H1 (cell line): ENCODE data around the gene ITSN1. TPM values are rescaled to one million over a fixed set of nuclear protein-coding genes. Genes with fewer than 3 reads are reported as not detected.

Source experiments
- CTCF ChIA-PET: fragments of 300-600 bp; sonication (Branson Sonifier 250); formaldehyde crosslinking; loops from one replicate; lab custom pipeline; 2021; ENCODE audit not compliant: partially characterized antibody; lab: Charles Lee
- POLR2A ChIA-PET: fragments of 300-600 bp; sonication (Branson Sonifier 250); formaldehyde crosslinking; loops from one replicate; lab custom pipeline; 2021; ENCODE audit warnings: inconsistent platforms; ENCODE audit not compliant: partially characterized antibody; lab: Charles Lee
- DNase-seq, 2 experiments: peaks; one replicate each; pipeline versions ENCODE4 v3.0.0 to v3.0.0-alpha.2; 2010 to 2022; ENCODE audit warnings: low spot score in 2 of 2, low read depth in 1 of 2, mixed read lengths in 1 of 2
- FAIRE-seq: peaks from 2 replicates; lab custom pipeline; 2011; peaks lifted over from hg19 to GRCh38; lab: Jason Lieb, UNC
- H2AFZ ChIP-seq: 2 replicates; pipeline ENCODE4 v1.8.1; 2012; ENCODE audit warnings: low read length, inconsistent platforms
- H2AK5ac ChIP-seq: 2 replicates; pipeline ENCODE4 v1.6.1; 2013; ENCODE audit warnings: low read depth, low read length
- H2BK120ac ChIP-seq: replicated peaks from 2 replicates; pipeline ENCODE3; 2013; ENCODE audit warnings: low read depth, low read length, inconsistent platforms
- H2BK12ac ChIP-seq: 2 replicates; pipeline ENCODE4 v1.6.1; 2013; ENCODE audit warnings: low read depth, low read length
- H2BK15ac ChIP-seq: 2 replicates; pipeline ENCODE4 v1.6.1; 2013; ENCODE audit warnings: low read length
- H2BK20ac ChIP-seq: 2 replicates; pipeline ENCODE4 v1.6.1; 2013; ENCODE audit warnings: low read length
- H2BK5ac ChIP-seq: 2 replicates; pipeline ENCODE4 v1.6.1; 2013; ENCODE audit warnings: low read depth, low read length
- H3K14ac ChIP-seq: 2 replicates; pipeline ENCODE4 v1.6.1; 2013; ENCODE audit warnings: inconsistent platforms; ENCODE audit not compliant: insufficient read length
- H3K18ac ChIP-seq: 2 replicates; pipeline ENCODE4 v1.6.1; 2013; ENCODE audit warnings: low read length; ENCODE audit errors: extremely low read depth
- H3K23ac ChIP-seq: 2 replicates; pipeline ENCODE4 v1.6.1; 2013; ENCODE audit warnings: inconsistent platforms; ENCODE audit not compliant: insufficient read length
- H3K23me2 ChIP-seq: 2 replicates; pipeline ENCODE4 v1.6.1; 2013; ENCODE audit warnings: low read depth, low read length
- H3K27ac ChIP-seq: 2 replicates; pipeline ENCODE4 v1.6.1; 2011; ENCODE audit warnings: low read depth, low read length, inconsistent platforms
- H3K27me3 ChIP-seq, 4 experiments: replicated peaks in 1 of 4; 1 replicate in 1 of 4; 2 replicates in 3 of 4; pipeline versions ENCODE4 v1.6.1 to v1.8.1; 2011 to 2013; ENCODE audit warnings: low read length in 3 of 4, mild to moderate bottlenecking in 3 of 4, inconsistent platforms in 2 of 4, mixed read lengths in 2 of 4, moderate library complexity in 1 of 4; ENCODE audit not compliant: control insufficient read depth in 3 of 4, insufficient read depth in 3 of 4; ENCODE audit errors: extremely low read depth in 1 of 4
- H3K36me3 ChIP-seq, 4 experiments: 2 replicates each; pipeline versions ENCODE4 v1.6.1 to v1.8.1; 2011 to 2013; ENCODE audit warnings: mild to moderate bottlenecking in 4 of 4, low read length in 3 of 4, moderate library complexity in 2 of 4, control low read depth in 1 of 4, inconsistent platforms in 1 of 4; ENCODE audit not compliant: insufficient read depth in 4 of 4, control insufficient read depth in 2 of 4
- H3K4ac ChIP-seq: replicated peaks from 2 replicates; pipeline ENCODE3; 2013; ENCODE audit warnings: low read length, low read depth, mixed read lengths, inconsistent platforms; ENCODE audit not compliant: insufficient read length
- H3K4me1 ChIP-seq, 4 experiments: replicated peaks in 1 of 4; 1 replicate in 1 of 4; 2 replicates in 3 of 4; pipeline versions ENCODE4 v1.6.1 to v1.8.1; 2011 to 2013; ENCODE audit warnings: low read length in 3 of 4, inconsistent platforms in 2 of 4, mixed read lengths in 1 of 4; ENCODE audit not compliant: insufficient read depth in 4 of 4, control insufficient read depth in 3 of 4
- H3K4me2 ChIP-seq, 2 experiments: 2 replicates each; pipeline versions ENCODE4 v1.6.1 to v1.8.1; 2011 to 2013; ENCODE audit warnings: low read depth in 2 of 2, low read length in 2 of 2, control low read depth in 1 of 2, inconsistent platforms in 1 of 2, mild to moderate bottlenecking in 1 of 2; ENCODE audit not compliant: insufficient read depth in 1 of 2
- H3K4me3 ChIP-seq, 4 experiments: fragments of 200-600, 300-600 bp in 1 of 4; sonication (generic), shearing (Covaris generic), sonication (Bioruptor Twin) in 1 of 4; 2 replicates each; pipeline versions ENCODE4 v1.5.1 to v1.8.1; 2011 to 2016; ENCODE audit warnings: low read length in 4 of 4, low read depth in 3 of 4, control low read depth in 2 of 4, inconsistent platforms in 2 of 4, mild to moderate bottlenecking in 2 of 4, mixed read lengths in 1 of 4, moderate library complexity in 1 of 4; ENCODE audit not compliant: insufficient read depth in 2 of 4; ENCODE audit errors: extremely low read depth in 1 of 4
- H3K56ac ChIP-seq: replicated peaks from 2 replicates; pipeline ENCODE3; 2013; ENCODE audit warnings: low read depth, mild to moderate bottlenecking, mixed read lengths, low read length, inconsistent platforms; ENCODE audit not compliant: insufficient read length
- H3K79me1 ChIP-seq: 2 replicates; pipeline ENCODE4 v1.6.1; 2013; ENCODE audit warnings: low read depth, low read length, control low read depth
- H3K79me2 ChIP-seq, 2 experiments: 2 replicates each; pipeline versions ENCODE4 v1.6.1 to v1.8.1; 2012 to 2013; ENCODE audit warnings: low read length in 2 of 2, mild to moderate bottlenecking in 2 of 2, inconsistent platforms in 1 of 2; ENCODE audit not compliant: insufficient read depth in 2 of 2, control insufficient read depth in 1 of 2
- H3K9ac ChIP-seq, 4 experiments: replicated peaks in 1 of 4; 1 replicate in 1 of 4; 2 replicates in 3 of 4; pipeline versions ENCODE4 v1.6.1 to v1.8.1; 2011 to 2013; ENCODE audit warnings: low read depth in 3 of 4, low read length in 3 of 4, control low read depth in 2 of 4, mild to moderate bottlenecking in 2 of 4, moderate library complexity in 2 of 4, inconsistent platforms in 1 of 4; ENCODE audit errors: extremely low read depth in 1 of 4
- H3K9me3 ChIP-seq, 2 experiments: 2 replicates each; pipeline versions ENCODE4 v1.6.1 to v1.8.1; 2012 to 2013; ENCODE audit warnings: mild to moderate bottlenecking in 2 of 2, moderate library complexity in 2 of 2, control low read depth in 1 of 2, inconsistent platforms in 1 of 2, low read depth in 1 of 2, low read length in 1 of 2, mixed read lengths in 1 of 2; ENCODE audit not compliant: insufficient read depth in 2 of 2
- H4K20me1 ChIP-seq, 2 experiments: replicated peaks in 1 of 2; 2 replicates each; pipeline versions ENCODE3 to v1.8.1; 2011 to 2013; ENCODE audit warnings: inconsistent platforms in 2 of 2, low read length in 2 of 2, mild to moderate bottlenecking in 1 of 2; ENCODE audit not compliant: insufficient read depth in 2 of 2, control insufficient read depth in 1 of 2
- H4K5ac ChIP-seq: 2 replicates; pipeline ENCODE4 v1.6.1; 2013; ENCODE audit warnings: low read length, low read depth, mixed read lengths, inconsistent platforms; ENCODE audit not compliant: insufficient read length
- H4K8ac ChIP-seq: 2 replicates; pipeline ENCODE4 v1.8.0; 2013; ENCODE audit warnings: mild to moderate bottlenecking, moderate library complexity, low read length, inconsistent platforms; ENCODE audit not compliant: insufficient read depth; ENCODE audit errors: extremely low read depth
- H4K91ac ChIP-seq: replicated peaks from 2 replicates; pipeline ENCODE3; 2013; ENCODE audit warnings: low read length, mixed read lengths, inconsistent platforms; ENCODE audit not compliant: insufficient read length
- GTF2F1 ChIP-seq: IDR thresholded peaks from 2 replicates; pipeline ENCODE4 v1.6.1; 2012; ENCODE audit warnings: low read depth, low read length, improper control_type of control experiment, borderline replicate concordance
- JUN ChIP-seq: IDR thresholded peaks from 2 replicates; pipeline ENCODE4 v1.6.1; 2011; ENCODE audit warnings: low read depth, mild to moderate bottlenecking, improper control_type of control experiment, low read length
- SP4 ChIP-seq: IDR thresholded peaks from 2 replicates; pipeline ENCODE4 v1.6.1; 2012; ENCODE audit warnings: low read length, inconsistent platforms
- WGBS, 2 experiments: shearing (Covaris generic) in 1 of 2; methylation state at CpG; one replicate each; pipeline versions ENCODE4 v1.1.6 to v1.1.7; 2013 to 2015; ENCODE audit warnings: low lambda C conversion rate in 2 of 2, mixed read lengths in 2 of 2, inconsistent platforms in 1 of 2, low coverage in 1 of 2, missing lambda C conversion rate in 1 of 2; ENCODE audit not compliant: insufficient replicate concordance in 2 of 2, insufficient coverage in 1 of 2, insufficient read length in 1 of 2; ENCODE audit errors: extremely low coverage in 1 of 2, missing lambda C conversion rate in 1 of 2; 5-methylcytosine and 5-hydroxymethylcytosine counted together
- polyA plus RNA-seq, 7 experiments: library from polyadenylated mRNA; depleted of rRNA in 3 of 7; stranded (reverse) in 5 of 7; unstranded in 2 of 7; fragments of >200 nt in 5 of 7; fragments of 200-250 nt in 2 of 7; gene quantifications; 1 replicate in 5 of 7; 2 replicates in 1 of 7; 4 replicates in 1 of 7; pipeline versions ENCODE4 v1.2.1 to v1.2.3, GENCODE V29; 2011 to 2013; ENCODE audit warnings: missing spikeins in 2 of 7, mixed read lengths in 2 of 7
- total RNA-seq: library from RNA; stranded (reverse); fragmentation: NEBNext Ultra II Directional; extraction: Animal tissue kit (Norgen Biotek cat#: 25700); gene quantifications from 2 replicates; pipeline ENCODE4 v1.2.1, GENCODE V29; 2021

ITSN1 gene
- total and polyA plus RNA-seq, 2 of the 8 experiments (the other 6 are each of a cell fraction or from before 2014, with no cell fraction given) = 60.8 to 78.1 TPM

DNA sequence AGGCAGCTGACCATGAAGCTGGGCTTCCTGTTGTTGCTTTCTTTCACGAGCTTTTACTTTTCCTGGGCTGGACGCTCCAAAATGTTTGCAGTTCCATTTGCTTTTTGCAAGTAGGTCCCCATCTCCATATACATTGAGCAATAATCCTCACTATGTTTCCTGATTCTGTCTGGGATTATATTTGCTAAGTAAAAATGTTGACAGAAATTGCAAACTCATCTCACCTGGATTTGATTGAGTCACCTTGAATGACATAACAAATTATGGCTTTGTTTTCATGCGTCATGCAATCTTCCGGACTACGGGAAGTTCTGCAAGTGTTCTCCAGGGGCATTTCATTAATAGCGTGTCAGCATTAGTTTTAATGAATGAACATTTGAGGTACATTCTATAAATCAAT lies 254.4 kb downstream of the ITSN1 start:
- no peak for FAIRE-seq
- H3K4me2 ChIP-seq = no peak overlapping the region

More for the DNA sequence above, 254.4 kb downstream of the ITSN1 start:
- H3K36me3 ChIP-seq = no peaks in the 10 kb centered on the region; a peak in 1 of 8 replicates
- H2BK20ac ChIP-seq = no peak overlapping the region
- no peak overlapping the region for H3K9ac ChIP-seq
- no peak overlapping the region for H2BK15ac ChIP-seq
- H4K20me1 ChIP-seq = peaks cover 0 to 5% of the 10 kb centered on the region in 2 experiments
- H3K23ac ChIP-seq = no peak overlapping the region
- H3K79me1 ChIP-seq = no peaks in the 10 kb centered on the region
- CTCF ChIA-PET = interaction anchor here (0.6 to 1.4 kb wide), 5 partner anchors 16 to 895 kb away, joined by 3 to 4 read pairs (median 3); no protein-coding TSS in a partner anchor
- no peak for DNase-seq
- TF ChIP-seq SP4 (no peak), JUN (no peak), GTF2F1 (no peak)
- no peak overlapping the region for H3K27ac ChIP-seq
- H3K4me3 ChIP-seq = no peak overlapping the region
- H2AK5ac ChIP-seq = no peak overlapping the region
- no peak overlapping the region for H3K4ac ChIP-seq
- 99% methylated on average over 6 of the region's 6 CpGs; no CpG with 5 or more reads in 1 of the 2 experiments for WGBS, 2 experiments
- H4K91ac ChIP-seq = no peak overlapping the region
- H3K9me3 ChIP-seq = no peaks in the 10 kb centered on the region
- no peaks in the 10 kb centered on the region for H3K27me3 ChIP-seq
- no peak overlapping the region for H2BK12ac ChIP-seq
- H4K5ac ChIP-seq = no peak overlapping the region
- no peak overlapping the region for H3K56ac ChIP-seq
- H3K79me2 ChIP-seq = no peaks in the 10 kb centered on the region
- POLR2A ChIA-PET = interaction anchor here (1.1 kb wide), 1 partner anchor 36 kb away, joined by 3 read pairs; no protein-coding TSS in a partner anchor
- no peak overlapping the region for H3K14ac ChIP-seq
- H2AFZ ChIP-seq = no peak overlapping the region
- no peak overlapping the region; the same call in 1 of the 2 replicates for H4K8ac ChIP-seq
- no peak overlapping the region for H2BK120ac ChIP-seq
- H3K23me2 ChIP-seq = peaks cover 3% of the 10 kb centered on the region
- H3K18ac ChIP-seq = no peak overlapping the region
- H2BK5ac ChIP-seq = no peak overlapping the region
- peaks cover 3 to 11% (median 6%) of the 10 kb centered on the region in 4 experiments; a peak in 6 of 7 replicates for H3K4me1 ChIP-seq
